Loucy (cell line): ENCODE results near the gene EPHB1.

Experiments
- H2AFZ ChIP-seq: fragments of 200-600 bp; sonication (generic); 2 replicates; pipeline ENCODE4 v1.6.0; 2016; ENCODE audit warnings: antibody characterized with exemption, mild to moderate bottlenecking, low read length, moderate library complexity
- H3F3A ChIP-seq: fragments of 200-600 bp; 2 replicates; pipeline ENCODE4 v1.6.0; 2016; ENCODE audit warnings: antibody characterized with exemption, low read depth, mild to moderate bottlenecking
- H3K27me3 ChIP-seq: fragments of 200-600 bp; sonication (generic); 2 replicates; pipeline ENCODE4 v1.6.1; 2014; ENCODE audit warnings: low read length, mild to moderate bottlenecking; ENCODE audit not compliant: insufficient read depth, poor library complexity, severe bottlenecking
- H3K36me3 ChIP-seq: fragments of 200-600 bp; sonication (generic); 2 replicates; pipeline ENCODE4 v1.6.1; 2016; ENCODE audit warnings: low read length; ENCODE audit not compliant: insufficient read depth
- H3K4me1 ChIP-seq: fragments of 200-600 bp; sonication (generic); 2 replicates; pipeline ENCODE4 v1.5.1; 2014; ENCODE audit warnings: low read length, mild to moderate bottlenecking; ENCODE audit not compliant: insufficient read depth, poor library complexity, severe bottlenecking
- H3K4me2 ChIP-seq: fragments of 200-600 bp; sonication (generic); 2 replicates; pipeline ENCODE4 v1.6.0; 2014; ENCODE audit warnings: antibody characterized with exemption, low read length, low read depth, mild to moderate bottlenecking; ENCODE audit not compliant: poor library complexity, severe bottlenecking
- H3K4me3 ChIP-seq: fragments of 200-600 bp; sonication (generic); 2 replicates; pipeline ENCODE4 v1.5.1; 2014; ENCODE audit warnings: low read length, mild to moderate bottlenecking, mixed read lengths; ENCODE audit not compliant: poor library complexity, severe bottlenecking
- H3K79me2 ChIP-seq: fragments of 200-600 bp; sonication (generic); 2 replicates; pipeline ENCODE4 v1.6.1; 2014; ENCODE audit warnings: low read length; ENCODE audit not compliant: insufficient read depth
- H3K9ac ChIP-seq: fragments of 200-600 bp; sonication (generic); 2 replicates; pipeline ENCODE4 v1.6.0; 2014; ENCODE audit warnings: mild to moderate bottlenecking, low read depth, low read length, moderate library complexity; ENCODE audit not compliant: poor library complexity, severe bottlenecking
- H3K9me2 ChIP-seq: fragments of 200-600 bp; sonication (generic); replicated peaks from 2 replicates; pipeline ENCODE4 v1.6.1; 2016; ENCODE audit warnings: low read depth, low read length, mixed read lengths
- H3K9me3 ChIP-seq: fragments of 200-600 bp; sonication (generic); 2 replicates; pipeline ENCODE4 v1.6.1; 2014; ENCODE audit warnings: mild to moderate bottlenecking, antibody characterized with exemption, low read length, low read depth; ENCODE audit not compliant: insufficient read depth
- H4K20me1 ChIP-seq: fragments of 200-600 bp; sonication (generic); 2 replicates; pipeline ENCODE4 v1.6.0; 2014; ENCODE audit warnings: antibody characterized with exemption, low read length, mild to moderate bottlenecking; ENCODE audit not compliant: insufficient read depth, poor library complexity, severe bottlenecking
- CTCF ChIP-seq: fragments of 200-600 bp; sonication (generic); conservative IDR thresholded peaks from 2 replicates; pipeline ENCODE4 v1.5.1; 2014; ENCODE audit warnings: mild to moderate bottlenecking, antibody characterized with exemption, low read length
- EZH2phosphoT487 ChIP-seq: fragments of 200-600 bp; IDR thresholded peaks from 2 replicates; pipeline ENCODE4 v1.6.1; 2018; ENCODE audit warnings: antibody characterized with exemption, mild to moderate bottlenecking, moderate library complexity, borderline replicate concordance

EPHB1 gene

GRCh38 chr3:134900482-134900881 lies 105.4 kb downstream of the EPHB1 start:
- Histone ChIP-seq H3K27me3 (no peaks in the 10 kb centered on the region), H2AFZ (no peak overlapping the region), H3K79me2 (no peaks in the 10 kb centered on the region), H3F3A (no peaks in the 10 kb centered on the region), H3K36me3 (no peaks in the 10 kb centered on the region), H3K9me2 (no peaks in the 10 kb centered on the region), H3K4me2 (no peak overlapping the region), H4K20me1 (no peaks in the 10 kb centered on the region), H3K4me3 (no peak overlapping the region), H3K4me1 (peaks cover 3% of the 10 kb centered on the region), H3K9me3 (no peaks in the 10 kb centered on the region), H3K9ac (no peak overlapping the region)
- TF ChIP-seq EZH2phosphoT487 (no peak), CTCF (no peak)

DNA sequence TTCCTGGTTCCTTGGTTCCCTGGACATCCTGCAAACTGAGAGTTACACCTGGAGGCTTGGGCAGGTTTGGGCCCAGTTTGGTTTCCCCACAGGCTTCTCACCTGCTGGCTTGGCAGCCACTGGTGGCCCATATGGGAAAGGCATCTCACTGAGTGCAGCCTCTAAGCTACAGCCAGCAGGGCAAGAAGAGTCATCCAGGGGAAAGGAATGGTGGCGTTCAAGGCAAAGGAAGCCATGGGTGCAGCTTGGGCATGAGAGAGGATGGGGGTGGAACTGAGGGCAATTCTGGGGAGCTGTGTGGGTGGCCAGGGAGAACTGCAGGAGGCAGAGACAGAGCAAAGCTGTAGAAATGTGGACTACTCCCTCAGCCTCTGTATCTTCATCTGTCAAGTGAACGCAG lies 106.4 kb downstream of the EPHB1 start:
- Histone ChIP-seq H3K9me2 (no peaks in the 10 kb centered on the region), H4K20me1 (no peaks in the 10 kb centered on the region), H3K27me3 (no peaks in the 10 kb centered on the region), H3K9me3 (no peaks in the 10 kb centered on the region), H3K4me3 (no peak overlapping the region), H3K4me2 (no peak overlapping the region), H3K36me3 (no peaks in the 10 kb centered on the region), H3F3A (no peaks in the 10 kb centered on the region), H2AFZ (no peak overlapping the region), H3K4me1 (peaks cover 3% of the 10 kb centered on the region), H3K9ac (no peak overlapping the region), H3K79me2 (no peaks in the 10 kb centered on the region)
- TF ChIP-seq CTCF: no peak
- no peak for TF ChIP-seq EZH2phosphoT487

GRCh38 chr3:134903837-134904236 lies 108.8 kb downstream of the EPHB1 start:
- H3F3A ChIP-seq: no peaks in the 10 kb centered on the region
- H3K4me2 ChIP-seq: peak overlapping the region; percentile 36
- no peaks in the 10 kb centered on the region for H3K27me3 ChIP-seq
- peak overlapping the region; percentile 2 for H3K4me3 ChIP-seq
- H3K36me3 ChIP-seq: no peaks in the 10 kb centered on the region
- peaks cover 3% of the 10 kb centered on the region for H3K4me1 ChIP-seq
- no peak overlapping the region for H2AFZ ChIP-seq
- no peaks in the 10 kb centered on the region for H3K9me2 ChIP-seq
- no peaks in the 10 kb centered on the region for H4K20me1 ChIP-seq
- no peaks in the 10 kb centered on the region for H3K79me2 ChIP-seq
- TF ChIP-seq CTCF (no peak), EZH2phosphoT487 (no peak)
- H3K9ac ChIP-seq: no peak overlapping the region
- H3K9me3 ChIP-seq: no peaks in the 10 kb centered on the region
